HL-60 (cell line): ENCODE results near the gene CALM1.

Experiments
- DNase-seq, 2 experiments: peaks; one replicate each; pipeline ENCODE4 v3.0.0-alpha.2; 2010 to 2020; ENCODE audit warnings: low read depth in 1 of 2, low spot score in 1 of 2
- H3K27ac ChIP-seq: fragments of 250-450 bp; sonication (Bioruptor Pico); replicated peaks from 2 replicates; pipeline ENCODE4 v1.5.1; 2020; ENCODE audit warnings: mild to moderate bottlenecking, moderate library complexity
- H3K27me3 ChIP-seq: fragments of 250-450 bp; sonication (Bioruptor Pico); 2 replicates; pipeline ENCODE4 v1.5.1; 2021; ENCODE audit warnings: mild to moderate bottlenecking, moderate library complexity; ENCODE audit not compliant: insufficient read depth, poor library complexity, severe bottlenecking
- H3K4me3 ChIP-seq: replicated peaks from 2 replicates; pipeline ENCODE4 v1.5.1; 2011; ENCODE audit warnings: mild to moderate bottlenecking, control low read depth, low read length; ENCODE audit not compliant: insufficient read depth
- GABPA ChIP-seq: IDR thresholded peaks from 2 replicates; pipeline ENCODE4 v1.6.1; 2012; ENCODE audit warnings: low read depth
- POLR2AphosphoS5 ChIP-seq: IDR thresholded peaks from 2 replicates; pipeline ENCODE4 v1.6.1; 2012; ENCODE audit warnings: low read depth
- SPI1 ChIP-seq: IDR thresholded peaks from 2 replicates; pipeline ENCODE4 v1.6.1; 2012; ENCODE audit warnings: low read depth, mild to moderate bottlenecking, borderline replicate concordance
- TF ChIP-seq, protein P1 (sequence below): IDR thresholded peaks from one replicate; pipeline ENCODE4 v1.5.1; 2011; ENCODE audit warnings: low read length, control low read depth, inconsistent platforms; ENCODE audit not compliant: insufficient read depth
- TF ChIP-seq, protein P2 (sequence below): IDR thresholded peaks from 2 replicates; pipeline ENCODE4 v1.6.1; 2012; ENCODE audit warnings: low read depth; ENCODE audit not compliant: insufficient replicate concordance

Gene CALM1

GRCh38 chr14:90387206-90387760 is 9.5 kb upstream of the CALM1 start:
- no peak for DNase-seq
- no peak overlapping the region for H3K4me3 ChIP-seq
- H3K27ac ChIP-seq: no peak overlapping the region
- H3K27me3 ChIP-seq: no peaks in the 10 kb centered on the region
- TF ChIP-seq, protein P1, sequence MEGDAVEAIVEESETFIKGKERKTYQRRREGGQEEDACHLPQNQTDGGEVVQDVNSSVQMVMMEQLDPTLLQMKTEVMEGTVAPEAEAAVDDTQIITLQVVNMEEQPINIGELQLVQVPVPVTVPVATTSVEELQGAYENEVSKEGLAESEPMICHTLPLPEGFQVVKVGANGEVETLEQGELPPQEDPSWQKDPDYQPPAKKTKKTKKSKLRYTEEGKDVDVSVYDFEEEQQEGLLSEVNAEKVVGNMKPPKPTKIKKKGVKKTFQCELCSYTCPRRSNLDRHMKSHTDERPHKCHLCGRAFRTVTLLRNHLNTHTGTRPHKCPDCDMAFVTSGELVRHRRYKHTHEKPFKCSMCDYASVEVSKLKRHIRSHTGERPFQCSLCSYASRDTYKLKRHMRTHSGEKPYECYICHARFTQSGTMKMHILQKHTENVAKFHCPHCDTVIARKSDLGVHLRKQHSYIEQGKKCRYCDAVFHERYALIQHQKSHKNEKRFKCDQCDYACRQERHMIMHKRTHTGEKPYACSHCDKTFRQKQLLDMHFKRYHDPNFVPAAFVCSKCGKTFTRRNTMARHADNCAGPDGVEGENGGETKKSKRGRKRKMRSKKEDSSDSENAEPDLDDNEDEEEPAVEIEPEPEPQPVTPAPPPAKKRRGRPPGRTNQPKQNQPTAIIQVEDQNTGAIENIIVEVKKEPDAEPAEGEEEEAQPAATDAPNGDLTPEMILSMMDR: no peak
- TF ChIP-seq, protein P2, sequence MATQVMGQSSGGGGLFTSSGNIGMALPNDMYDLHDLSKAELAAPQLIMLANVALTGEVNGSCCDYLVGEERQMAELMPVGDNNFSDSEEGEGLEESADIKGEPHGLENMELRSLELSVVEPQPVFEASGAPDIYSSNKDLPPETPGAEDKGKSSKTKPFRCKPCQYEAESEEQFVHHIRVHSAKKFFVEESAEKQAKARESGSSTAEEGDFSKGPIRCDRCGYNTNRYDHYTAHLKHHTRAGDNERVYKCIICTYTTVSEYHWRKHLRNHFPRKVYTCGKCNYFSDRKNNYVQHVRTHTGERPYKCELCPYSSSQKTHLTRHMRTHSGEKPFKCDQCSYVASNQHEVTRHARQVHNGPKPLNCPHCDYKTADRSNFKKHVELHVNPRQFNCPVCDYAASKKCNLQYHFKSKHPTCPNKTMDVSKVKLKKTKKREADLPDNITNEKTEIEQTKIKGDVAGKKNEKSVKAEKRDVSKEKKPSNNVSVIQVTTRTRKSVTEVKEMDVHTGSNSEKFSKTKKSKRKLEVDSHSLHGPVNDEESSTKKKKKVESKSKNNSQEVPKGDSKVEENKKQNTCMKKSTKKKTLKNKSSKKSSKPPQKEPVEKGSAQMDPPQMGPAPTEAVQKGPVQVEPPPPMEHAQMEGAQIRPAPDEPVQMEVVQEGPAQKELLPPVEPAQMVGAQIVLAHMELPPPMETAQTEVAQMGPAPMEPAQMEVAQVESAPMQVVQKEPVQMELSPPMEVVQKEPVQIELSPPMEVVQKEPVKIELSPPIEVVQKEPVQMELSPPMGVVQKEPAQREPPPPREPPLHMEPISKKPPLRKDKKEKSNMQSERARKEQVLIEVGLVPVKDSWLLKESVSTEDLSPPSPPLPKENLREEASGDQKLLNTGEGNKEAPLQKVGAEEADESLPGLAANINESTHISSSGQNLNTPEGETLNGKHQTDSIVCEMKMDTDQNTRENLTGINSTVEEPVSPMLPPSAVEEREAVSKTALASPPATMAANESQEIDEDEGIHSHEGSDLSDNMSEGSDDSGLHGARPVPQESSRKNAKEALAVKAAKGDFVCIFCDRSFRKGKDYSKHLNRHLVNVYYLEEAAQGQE: no peak
- TF ChIP-seq SPI1 (no peak), GABPA (no peak), POLR2AphosphoS5 (no peak)

DNA sequence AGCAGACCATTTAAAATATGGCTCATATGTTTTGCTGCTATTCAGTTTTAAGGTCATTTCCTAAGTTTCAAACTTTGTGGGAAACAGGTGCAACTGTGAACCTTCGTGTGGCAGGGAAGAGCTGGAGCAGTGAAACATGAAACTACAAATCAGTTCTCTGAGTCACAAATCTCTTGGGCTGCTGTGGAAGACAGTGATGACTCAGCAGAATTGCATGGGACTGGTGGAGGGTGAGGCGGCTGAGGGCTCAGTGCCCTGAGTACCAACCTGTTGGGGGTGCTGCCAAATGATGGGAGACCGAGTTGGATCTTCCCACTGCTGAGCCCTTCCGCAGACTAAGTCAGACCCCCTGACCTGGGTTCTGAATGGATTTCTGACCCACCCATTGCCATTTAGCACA is 8.4 kb upstream of the CALM1 start:
- Histone ChIP-seq H3K27me3 (no peaks in the 10 kb centered on the region), H3K4me3 (no peak overlapping the region), H3K27ac (no peak overlapping the region)
- TF ChIP-seq SPI1 (no peak), POLR2AphosphoS5 (no peak), GABPA (no peak)
- TF ChIP-seq, protein P2: no peak
- TF ChIP-seq, protein P1: no peak
- no peak for DNase-seq

DNA sequence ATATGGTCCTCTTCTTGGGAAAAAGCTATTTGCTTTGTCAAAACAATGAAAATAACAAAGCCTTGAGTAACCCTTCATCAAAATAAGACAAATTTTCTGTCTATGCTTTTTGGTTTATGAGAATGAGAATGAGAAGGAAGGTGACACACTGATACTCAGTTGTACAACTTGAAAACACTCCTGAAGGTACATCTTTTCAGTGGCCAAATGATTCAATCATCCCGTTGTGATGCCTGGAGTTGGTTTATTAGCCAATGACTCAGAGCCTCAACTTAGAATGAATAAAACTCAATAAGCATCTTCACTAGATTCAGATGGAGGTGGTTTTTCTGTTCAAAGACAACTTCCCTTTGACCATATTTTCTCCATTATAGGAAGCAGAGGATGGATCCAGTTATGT is 7.8 kb upstream of the CALM1 start:
- TF ChIP-seq SPI1: no peak
- no peak for TF ChIP-seq POLR2AphosphoS5
- no peak for TF ChIP-seq GABPA
- TF ChIP-seq, protein P2: no peak
- TF ChIP-seq, protein P1: no peak
- DNase-seq: no peak
- Histone ChIP-seq H3K4me3 (no peak overlapping the region), H3K27me3 (no peaks in the 10 kb centered on the region), H3K27ac (no peak overlapping the region)
